NCI-H510A (cell line): ENCODE measurements around the gene MAPK8IP3.
"Not testable (repeated sequence)": the region's sequence is repeated elsewhere in the genome, so short reads cannot be mapped to it uniquely, and the experiment has no call there.

ENCODE experiments used
- DNase-seq: peaks from one replicate; lab custom pipeline; 2025; lab: John Stamatoyannopoulos, UW

Gene MAPK8IP3

GRCh38 chr16:1709356-1709755 is 3.4 kb downstream of the MAPK8IP3 start:
- DNase-seq: no peak

GRCh38 chr16:1710811-1711507 is 5.0 kb downstream of the MAPK8IP3 start:
- DNase-seq: no peak

- DNase-seq: no peak
Measured at GRCh38 chr16:1712791-1713261, 6.8 kb downstream of the MAPK8IP3 start.

- DNase-seq: no peak
Measured at GRCh38 chr16:1713331-1713730, 7.3 kb downstream of the MAPK8IP3 start.

- no peak for DNase-seq
Measured at GRCh38 chr16:1713933-1714332, 7.9 kb downstream of the MAPK8IP3 start.

GRCh38 chr16:1715220-1715619 is 9.2 kb downstream of the MAPK8IP3 start:
- DNase-seq: no peak

GRCh38 chr16:1718236-1718635 is 12.2 kb downstream of the MAPK8IP3 start:
- DNase-seq: not testable (repeated sequence)

- DNase-seq: peak; percentile 18
Measured at GRCh38 chr16:1719559-1720229, 13.7 kb downstream of the MAPK8IP3 start.

GRCh38 chr16:1721372-1721771 is 15.4 kb downstream of the MAPK8IP3 start:
- DNase-seq: no peak

- DNase-seq: no peak
Measured at GRCh38 chr16:1723450-1724147, 17.6 kb downstream of the MAPK8IP3 start.

- no peak for DNase-seq
Measured at GRCh38 chr16:1724491-1724890, 18.5 kb downstream of the MAPK8IP3 start.

- DNase-seq: no peak
Measured at GRCh38 chr16:1726661-1727502, 20.9 kb downstream of the MAPK8IP3 start.

GRCh38 chr16:1727651-1728624 is 21.9 kb downstream of the MAPK8IP3 start:
- no peak for DNase-seq

- DNase-seq: no peak
Measured at GRCh38 chr16:1729026-1729425, 23.0 kb downstream of the MAPK8IP3 start.

- DNase-seq: no peak
Measured at GRCh38 chr16:1729445-1729844, 23.4 kb downstream of the MAPK8IP3 start.

- no peak for DNase-seq
Measured at GRCh38 chr16:1731073-1731472, 25.1 kb downstream of the MAPK8IP3 start.

GRCh38 chr16:1731603-1732002 is 25.6 kb downstream of the MAPK8IP3 start:
- DNase-seq: no peak

- no peak for DNase-seq
Measured at GRCh38 chr16:1732071-1732470, 26.1 kb downstream of the MAPK8IP3 start.

GRCh38 chr16:1732551-1732987 is 26.6 kb downstream of the MAPK8IP3 start:
- DNase-seq: not testable (repeated sequence)

GRCh38 chr16:1734123-1734522 is 28.1 kb downstream of the MAPK8IP3 start:
- no peak for DNase-seq

- no peak for DNase-seq
Measured at GRCh38 chr16:1734816-1735215, 28.8 kb downstream of the MAPK8IP3 start.
